Measurements from ENCODE around the gene SLC17A6.

- TF ChIP-seq, protein P1, sequence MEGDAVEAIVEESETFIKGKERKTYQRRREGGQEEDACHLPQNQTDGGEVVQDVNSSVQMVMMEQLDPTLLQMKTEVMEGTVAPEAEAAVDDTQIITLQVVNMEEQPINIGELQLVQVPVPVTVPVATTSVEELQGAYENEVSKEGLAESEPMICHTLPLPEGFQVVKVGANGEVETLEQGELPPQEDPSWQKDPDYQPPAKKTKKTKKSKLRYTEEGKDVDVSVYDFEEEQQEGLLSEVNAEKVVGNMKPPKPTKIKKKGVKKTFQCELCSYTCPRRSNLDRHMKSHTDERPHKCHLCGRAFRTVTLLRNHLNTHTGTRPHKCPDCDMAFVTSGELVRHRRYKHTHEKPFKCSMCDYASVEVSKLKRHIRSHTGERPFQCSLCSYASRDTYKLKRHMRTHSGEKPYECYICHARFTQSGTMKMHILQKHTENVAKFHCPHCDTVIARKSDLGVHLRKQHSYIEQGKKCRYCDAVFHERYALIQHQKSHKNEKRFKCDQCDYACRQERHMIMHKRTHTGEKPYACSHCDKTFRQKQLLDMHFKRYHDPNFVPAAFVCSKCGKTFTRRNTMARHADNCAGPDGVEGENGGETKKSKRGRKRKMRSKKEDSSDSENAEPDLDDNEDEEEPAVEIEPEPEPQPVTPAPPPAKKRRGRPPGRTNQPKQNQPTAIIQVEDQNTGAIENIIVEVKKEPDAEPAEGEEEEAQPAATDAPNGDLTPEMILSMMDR (IDR thresholded peaks at IDR 0.05), result no peak
- TF ChIP-seq POLR2AphosphoS5 (IDR thresholded peaks at IDR 0.05) (no peak), POLR2A (IDR thresholded peaks at IDR 0.05) (no peak)
Measured at GRCh38 chr11:22342211-22343031, 4.2 kb downstream of the SLC17A6 start.

Data from suprapubic skin (tissue), 4 donors.